ENCODE measurements around the gene CENPP.

GRCh38 chr9:92290785-92291429 is 34.8 kb upstream of the CENPP start:
- TF ChIP-seq EZH2phosphoT487 (conservative IDR thresholded peaks at IDR 0.05; ENCODE audit: low read length) (no peak), CTCF (IDR thresholded peaks at IDR 0.05; ENCODE audit: insufficient read depth, low read length, poor library complexity, severe bottlenecking) (no peak)
